A549 (cell line): ENCODE data around the gene FBXO24. TPM values are rescaled to one million over a fixed set of nuclear protein-coding genes. Genes with fewer than 3 reads are reported as not detected.

Source experiments
- ATAC-seq, 2 experiments: fragments of 200-7000 bp in 1 of 2; fragments of >200 bp in 1 of 2; cut with Nextera tagmentation in 1 of 2; cut with Tn5 transposase in 1 of 2; 3 replicates each; pipeline versions ENCODE4 v1.8.0 to v1.9.1; 2018 to 2020; ENCODE audit warnings: mild to moderate bottlenecking in 1 of 2, moderate library complexity in 1 of 2
- CTCF ChIA-PET: fragments of 300-600 bp; sonication (Branson Sonifier 250); formaldehyde crosslinking; extraction: SDS; loops from one replicate; lab custom pipeline; 2021; ENCODE audit warnings: antibody characterized with exemption, inconsistent platforms; lab: Yijun Ruan, JAX
- POLR2A ChIA-PET: fragments of 350-600 bp; formaldehyde crosslinking; extraction: SDS; loops from one replicate; lab custom pipeline; 2021; ENCODE audit warnings: antibody characterized with exemption, inconsistent platforms; lab: Yijun Ruan, JAX
- DNase-seq, 2 experiments: peaks; one replicate each; pipeline versions ENCODE4 v3.0.0 to v3.0.0-alpha.2; 2011 to 2016; ENCODE audit warnings: low read depth in 1 of 2, low spot score in 1 of 2
- FAIRE-seq: peaks from 2 replicates; lab custom pipeline; 2011; peaks lifted over from hg19 to GRCh38; lab: Jason Lieb, UNC
- H3K27ac ChIP-seq, 2 experiments: fragments of >200 bp; sonication (Bioruptor Twin); formaldehyde crosslinking; 3 replicates each; pipeline ENCODE4 v1.5.1; 2016 to 2017
- H3K4me1 ChIP-seq: fragments of >200 bp; sonication (Bioruptor Twin); formaldehyde crosslinking; 3 replicates; pipeline ENCODE4 v1.6.1; 2016
- H3K4me2 ChIP-seq: fragments of >200 bp; sonication (Bioruptor Twin); formaldehyde crosslinking; 3 replicates; pipeline ENCODE4 v1.6.1; 2016
- H3K4me3 ChIP-seq: fragments of >200 bp; sonication (Bioruptor Twin); formaldehyde crosslinking; 3 replicates; pipeline ENCODE4 v1.5.1; 2016
- H3K9me3 ChIP-seq: fragments of >200 bp; sonication (Bioruptor Twin); formaldehyde crosslinking; 3 replicates; pipeline ENCODE4 v1.6.1; 2016
- BHLHE40 ChIP-seq: IDR thresholded peaks from 2 replicates; pipeline ENCODE4 v1.6.1; 2012; ENCODE audit warnings: low read depth, low read length, inconsistent platforms
- CBX2 ChIP-seq: fragments of 200-600 bp; sonication (generic); IDR thresholded peaks from 2 replicates; pipeline ENCODE4 v1.6.1; 2016; ENCODE audit warnings: low read depth, mild to moderate bottlenecking, borderline replicate concordance
- CEBPB ChIP-seq, 2 experiments: fragments of >200 bp in 1 of 2; sonication (Bioruptor Twin) in 1 of 2; formaldehyde crosslinking in 1 of 2; IDR thresholded peaks; 2 replicates each; pipeline ENCODE4 v1.6.1; 2012 to 2016
- CHD2 ChIP-seq: fragments of 150-350 bp; IDR thresholded peaks from 2 replicates; pipeline ENCODE4 v1.6.1; 2014; ENCODE audit warnings: low read length; ENCODE audit not compliant: partially characterized antibody
- CHD4 ChIP-seq: fragments of 200-600 bp; sonication (generic); IDR thresholded peaks from 2 replicates; pipeline ENCODE4 v1.6.1; 2016; ENCODE audit warnings: antibody characterized with exemption, mild to moderate bottlenecking, borderline replicate concordance
- EP300 ChIP-seq, 2 experiments: fragments of >200 bp; sonication (Bioruptor Twin); formaldehyde crosslinking; IDR thresholded peaks; 2 replicates in 1 of 2; 3 replicates in 1 of 2; pipeline ENCODE4 v1.6.1; 2016 to 2017
- FOXS1 ChIP-seq: fragments of 250-450 bp; sonication (Bioruptor Pico); IDR thresholded peaks from 2 replicates; pipeline ENCODE4 v1.5.0; 2020; ENCODE audit warnings: mild to moderate bottlenecking, moderate library complexity
- GATA3 ChIP-seq: IDR thresholded peaks from 2 replicates; pipeline ENCODE4 v1.6.1; 2012; ENCODE audit warnings: borderline replicate concordance
- HEYL ChIP-seq: fragments of 250-450 bp; sonication (Bioruptor Pico); IDR thresholded peaks from 2 replicates; pipeline ENCODE4 v1.8.0; 2021; ENCODE audit warnings: mild to moderate bottlenecking, moderate library complexity
- HOXB13 ChIP-seq: fragments of 250-450 bp; sonication (Bioruptor Pico); IDR thresholded peaks from 2 replicates; pipeline ENCODE4 v1.5.0; 2020; ENCODE audit warnings: low read depth, mild to moderate bottlenecking, moderate library complexity
- JUN ChIP-seq, 2 experiments: fragments of >200 bp; sonication (Bioruptor Twin); formaldehyde crosslinking; IDR thresholded peaks; 2 replicates in 1 of 2; 3 replicates in 1 of 2; pipeline ENCODE4 v1.6.1; 2016 to 2017
- KDM5A ChIP-seq: fragments of 200-600 bp; sonication (generic); IDR thresholded peaks from 2 replicates; pipeline ENCODE4 v1.6.1; 2016; ENCODE audit warnings: antibody characterized with exemption, mild to moderate bottlenecking
- MAZ ChIP-seq: fragments of 150-350 bp; IDR thresholded peaks from 2 replicates; pipeline ENCODE4 v1.6.1; 2014; ENCODE audit warnings: antibody characterized with exemption, low read depth, low read length, borderline replicate concordance
- PHF8 ChIP-seq: fragments of 200-600 bp; sonication (generic); IDR thresholded peaks from 2 replicates; pipeline ENCODE4 v1.6.1; 2016; ENCODE audit warnings: low read depth, mild to moderate bottlenecking, antibody characterized with exemption, moderate library complexity, borderline replicate concordance
- RAD21 ChIP-seq, 2 experiments: fragments of >200 bp in 1 of 2; sonication (Bioruptor Twin) in 1 of 2; formaldehyde crosslinking in 1 of 2; IDR thresholded peaks in 1 of 2; conservative IDR thresholded peaks in 1 of 2; 2 replicates in 1 of 2; 3 replicates in 1 of 2; pipeline ENCODE4 v1.6.1; 2012 to 2018; ENCODE audit warnings: inconsistent platforms in 1 of 2
- RARB ChIP-seq: fragments of 250-450 bp; sonication (Bioruptor Pico); IDR thresholded peaks from 2 replicates; pipeline ENCODE4 v1.8.0; 2021; ENCODE audit warnings: mild to moderate bottlenecking, moderate library complexity
- RCOR1 ChIP-seq: fragments of 150-350 bp; IDR thresholded peaks from 2 replicates; pipeline ENCODE4 v1.6.1; 2014; ENCODE audit warnings: antibody characterized with exemption, low read length, low read depth
- RNF2 ChIP-seq: fragments of 200-600 bp; sonication (generic); IDR thresholded peaks from 2 replicates; pipeline ENCODE4 v1.6.1; 2016; ENCODE audit warnings: low read depth, mild to moderate bottlenecking, antibody characterized with exemption, moderate library complexity, borderline replicate concordance
- SMC3 ChIP-seq: fragments of >200 bp; sonication (Bioruptor Twin); formaldehyde crosslinking; IDR thresholded peaks from 3 replicates; pipeline ENCODE4 v1.6.1; 2018; ENCODE audit warnings: inconsistent platforms
- TP53 ChIP-seq: fragments of 250-450 bp; sonication (Bioruptor Pico); IDR thresholded peaks from 2 replicates; pipeline ENCODE4 v1.5.0; 2021; ENCODE audit warnings: mild to moderate bottlenecking, moderate library complexity
- ZNF302 ChIP-seq: fragments of 250-450 bp; sonication (Bioruptor Pico); IDR thresholded peaks from 2 replicates; pipeline ENCODE4 v1.9.0; 2021; ENCODE audit warnings: inconsistent platforms, mild to moderate bottlenecking, moderate library complexity
- ZSCAN20 ChIP-seq: fragments of 250-450 bp; sonication (Bioruptor Pico); IDR thresholded peaks from 2 replicates; pipeline ENCODE4 v1.8.0; 2022; ENCODE audit warnings: mild to moderate bottlenecking, moderate library complexity
- WGBS: methylation state at CpG from one replicate; pipeline ENCODE4 v1.1.6; 2017; ENCODE audit errors: missing lambda C conversion rate; 5-methylcytosine and 5-hydroxymethylcytosine counted together
- polyA plus RNA-seq, 4 experiments: library from polyadenylated mRNA; depleted of rRNA in 3 of 4; stranded (reverse); fragments of >200 nt; fragmentation: RNase III in 1 of 4; extraction: RNeasy Plus Mini Kit Qiagen cat#74134 plus additional on column Dnase treatment in 1 of 4; gene quantifications; 2 replicates in 3 of 4; 3 replicates in 1 of 4; pipeline ENCODE4 v1.2.3, GENCODE V29; 2011 to 2017
- TF ChIP-seq, protein P1 (sequence below): fragments of >200 bp; sonication (Bioruptor Twin); formaldehyde crosslinking; IDR thresholded peaks from 3 replicates; pipeline ENCODE4 v1.5.1; 2016
- TF ChIP-seq, protein P2 (sequence below): fragments of 250-450 bp; sonication (Bioruptor Pico); IDR thresholded peaks from 2 replicates; pipeline ENCODE4 v1.5.0; 2021; ENCODE audit warnings: mild to moderate bottlenecking, moderate library complexity, borderline replicate concordance
- TF ChIP-seq, protein P3 (sequence below): fragments of >200 bp; sonication (Bioruptor Twin); formaldehyde crosslinking; IDR thresholded peaks from 3 replicates; pipeline ENCODE4 v1.6.1; 2016

The FBXO24 gene
- polyA plus RNA-seq, 2 of the 4 experiments (the other 2 are of a cell fraction): 0.19 to 0.52 TPM

DNA sequence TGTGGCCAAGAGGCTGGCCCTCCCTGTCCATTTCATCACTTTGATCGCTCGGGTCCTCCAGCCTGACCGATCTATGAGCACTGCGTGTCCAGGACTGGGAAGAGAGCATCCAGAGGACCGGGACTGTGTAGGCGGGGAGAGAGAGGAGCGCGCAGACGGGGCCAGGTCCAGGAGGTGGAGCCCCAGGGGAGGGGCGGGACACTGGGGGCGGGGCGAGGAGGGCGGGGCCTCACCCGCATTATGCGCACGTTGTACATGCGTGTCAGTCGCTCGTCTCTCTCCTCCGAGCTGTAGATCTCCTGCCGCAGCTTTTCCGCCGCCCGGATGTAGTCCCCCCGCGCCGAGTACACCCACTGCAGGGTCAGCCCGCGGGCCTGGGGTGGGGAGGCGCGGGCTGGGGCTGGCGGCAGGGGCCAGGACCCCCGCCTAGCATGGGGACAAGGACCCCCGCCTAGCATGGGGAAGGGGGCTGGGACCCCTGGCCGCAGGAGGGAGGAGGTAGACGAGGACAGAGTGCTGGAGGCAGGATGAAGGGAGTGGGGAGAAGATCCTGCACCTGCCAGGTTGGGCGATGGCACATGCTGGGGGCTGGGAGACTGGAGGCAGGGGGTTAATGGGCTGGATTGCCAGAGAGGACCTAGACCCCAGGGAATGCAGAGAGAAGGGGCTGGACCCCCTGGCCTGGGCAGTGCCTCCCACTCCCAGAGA is 40.6 kb downstream of the FBXO24 start (continued):
- TF ChIP-seq ZNF302 (CRISPR knock-in tag) (no peak), TP53 (no peak), RNF2 (0 out of 2 replicates have a peak, but pooled peaks have one; percentile 52), JUN (IDR thresholded peaks at IDR 0.05) (peak in 1 of 2 experiments; percentile 14; a peak in 1 of 5 replicates), CEBPB (IDR thresholded peaks at IDR 0.05) (no peak), FOXS1 (CRISPR knock-in tag) (no peak), BHLHE40 (no peak), MAZ (no peak), HOXB13 (CRISPR knock-in tag) (no peak), RCOR1 (no peak), CBX2 (no peak), KDM5A (no peak)

DNA sequence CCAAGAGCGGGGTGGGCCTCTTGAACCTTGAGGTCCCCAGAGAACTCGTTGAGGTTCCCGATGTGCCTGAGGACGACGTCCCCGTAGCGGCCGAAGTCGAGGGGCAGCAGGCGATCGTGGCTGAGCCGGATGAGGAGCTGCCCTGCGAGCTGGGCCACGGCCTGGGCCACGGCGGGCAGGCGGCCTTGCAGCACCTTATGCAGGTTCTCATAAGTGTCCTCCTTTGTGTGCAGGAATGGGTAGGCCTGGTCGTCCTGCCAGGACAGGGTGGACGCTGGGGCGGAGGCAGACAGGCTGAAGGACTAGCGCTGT is 41.1 kb downstream of the FBXO24 start:
- FAIRE-seq: no peak
- H3K27ac ChIP-seq: peak overlapping the region in 1 of 2 experiments; percentile 89; a peak in 3 of 6 replicates
- POLR2A ChIA-PET: interaction anchor here (0.6 to 2.2 kb wide), 4 partner anchors 10 to 198 kb away, joined by 3 to 10 read pairs (median 4); partner anchors contain the start of genes MOSPD3 and ZCWPW1

DNA sequence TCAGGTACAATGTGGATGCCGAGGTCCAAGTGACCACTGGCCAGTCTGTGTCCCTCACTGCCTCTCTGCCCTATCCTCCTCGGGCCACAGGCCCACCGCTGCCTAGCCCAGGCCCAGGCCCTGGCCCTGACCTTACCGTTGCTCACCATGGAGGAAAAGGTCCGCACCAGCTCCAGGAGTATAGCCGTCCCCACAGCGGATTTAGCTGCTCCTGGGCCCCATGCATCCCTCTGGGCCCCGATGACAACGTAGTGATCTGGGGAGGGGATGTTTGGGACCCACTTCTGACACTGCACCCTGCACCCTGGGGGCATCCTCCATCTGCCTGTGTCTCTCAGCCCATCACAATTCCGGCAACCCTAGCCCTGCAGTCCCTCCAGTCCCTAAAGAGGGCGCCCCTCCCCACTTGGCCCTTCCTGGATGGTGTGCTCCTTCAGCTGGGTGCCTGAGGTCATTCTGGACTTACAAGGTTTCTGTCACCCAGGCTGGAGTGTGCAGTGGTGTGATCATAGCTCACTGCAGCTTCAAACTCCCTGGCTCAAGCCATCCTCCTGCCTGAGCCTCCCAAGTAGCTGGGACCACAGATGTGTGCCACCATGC is 43.1 kb downstream of the FBXO24 start:
- H3K4me2 ChIP-seq: no peak overlapping the region
- DNase-seq: peak; percentile 72 to 75
- ATAC-seq: peak; percentile 15 to 42; a peak in 3 of 6 replicates
- no peak overlapping the region for H3K4me3 ChIP-seq
- no peak for TF ChIP-seq SMC3
- no peak for TF ChIP-seq BHLHE40
- TF ChIP-seq RARB: no peak
- TF ChIP-seq RAD21 (conservative IDR thresholded peaks at IDR 0.05 in 1 of 2, IDR thresholded peaks at IDR 0.05 in 1 of 2): peak in 1 of 2 experiments; percentile 25; a peak in 1 of 5 replicates
- TF ChIP-seq, protein P1, sequence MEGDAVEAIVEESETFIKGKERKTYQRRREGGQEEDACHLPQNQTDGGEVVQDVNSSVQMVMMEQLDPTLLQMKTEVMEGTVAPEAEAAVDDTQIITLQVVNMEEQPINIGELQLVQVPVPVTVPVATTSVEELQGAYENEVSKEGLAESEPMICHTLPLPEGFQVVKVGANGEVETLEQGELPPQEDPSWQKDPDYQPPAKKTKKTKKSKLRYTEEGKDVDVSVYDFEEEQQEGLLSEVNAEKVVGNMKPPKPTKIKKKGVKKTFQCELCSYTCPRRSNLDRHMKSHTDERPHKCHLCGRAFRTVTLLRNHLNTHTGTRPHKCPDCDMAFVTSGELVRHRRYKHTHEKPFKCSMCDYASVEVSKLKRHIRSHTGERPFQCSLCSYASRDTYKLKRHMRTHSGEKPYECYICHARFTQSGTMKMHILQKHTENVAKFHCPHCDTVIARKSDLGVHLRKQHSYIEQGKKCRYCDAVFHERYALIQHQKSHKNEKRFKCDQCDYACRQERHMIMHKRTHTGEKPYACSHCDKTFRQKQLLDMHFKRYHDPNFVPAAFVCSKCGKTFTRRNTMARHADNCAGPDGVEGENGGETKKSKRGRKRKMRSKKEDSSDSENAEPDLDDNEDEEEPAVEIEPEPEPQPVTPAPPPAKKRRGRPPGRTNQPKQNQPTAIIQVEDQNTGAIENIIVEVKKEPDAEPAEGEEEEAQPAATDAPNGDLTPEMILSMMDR: peak; percentile 27; the same call in 1 of the 3 replicates
- no peak for TF ChIP-seq HOXB13 (CRISPR knock-in tag)
- TF ChIP-seq, protein P2, sequence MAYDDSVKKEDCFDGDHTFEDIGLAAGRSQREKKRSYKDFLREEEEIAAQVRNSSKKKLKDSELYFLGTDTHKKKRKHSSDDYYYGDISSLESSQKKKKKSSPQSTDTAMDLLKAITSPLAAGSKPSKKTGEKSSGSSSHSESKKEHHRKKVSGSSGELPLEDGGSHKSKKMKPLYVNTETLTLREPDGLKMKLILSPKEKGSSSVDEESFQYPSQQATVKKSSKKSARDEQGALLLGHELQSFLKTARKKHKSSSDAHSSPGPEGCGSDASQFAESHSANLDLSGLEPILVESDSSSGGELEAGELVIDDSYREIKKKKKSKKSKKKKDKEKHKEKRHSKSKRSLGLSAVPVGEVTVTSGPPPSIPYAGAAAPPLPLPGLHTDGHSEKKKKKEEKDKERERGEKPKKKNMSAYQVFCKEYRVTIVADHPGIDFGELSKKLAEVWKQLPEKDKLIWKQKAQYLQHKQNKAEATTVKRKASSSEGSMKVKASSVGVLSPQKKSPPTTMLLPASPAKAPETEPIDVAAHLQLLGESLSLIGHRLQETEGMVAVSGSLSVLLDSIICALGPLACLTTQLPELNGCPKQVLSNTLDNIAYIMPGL: no peak
- no peak for TF ChIP-seq CHD4
- TF ChIP-seq CBX2: no peak
- TF ChIP-seq, all 56 proteins: peak for 2
- FAIRE-seq: no peak
- ChIA-PET POLR2A (interaction anchor here (0.7 to 1.5 kb wide), 3 partner anchors 11 to 45 kb away, joined by 3 read pairs; partner anchors contain the start of genes FBXO24 and LRCH4), CTCF (interaction anchor here (0.7 to 8.5 kb wide), 13 partner anchors 8 to 223 kb away, joined by 3 to 142 read pairs (median 6); partner anchors contain the start of genes GIGYF1, MOSPD3, POP7 and SLC12A9)
- Histone ChIP-seq H3K9me3 (no peaks in the 10 kb centered on the region), H3K27ac (no peak overlapping the region), H3K4me1 (0 out of 3 replicates have a peak, but pooled peaks cover 7% of the 10 kb centered on the region)
- 76% methylated on average over 11 of the region's 11 CpGs for WGBS

More for the DNA sequence above, 41.1 kb downstream of the FBXO24 start:
- Histone ChIP-seq H3K9me3 (no peaks in the 10 kb centered on the region), H3K4me2 (peak overlapping the region; percentile 90; the same call in 2 of the 3 replicates)
- CTCF ChIA-PET: interaction anchor here (7.9 kb wide), 1 partner anchor 13 kb away, joined by 69 read pairs; the partner anchor contains the start of gene MOSPD3
- no peak for DNase-seq
- no peak for TF ChIP-seq EP300 (IDR thresholded peaks at IDR 0.05)
- TF ChIP-seq, protein P3, sequence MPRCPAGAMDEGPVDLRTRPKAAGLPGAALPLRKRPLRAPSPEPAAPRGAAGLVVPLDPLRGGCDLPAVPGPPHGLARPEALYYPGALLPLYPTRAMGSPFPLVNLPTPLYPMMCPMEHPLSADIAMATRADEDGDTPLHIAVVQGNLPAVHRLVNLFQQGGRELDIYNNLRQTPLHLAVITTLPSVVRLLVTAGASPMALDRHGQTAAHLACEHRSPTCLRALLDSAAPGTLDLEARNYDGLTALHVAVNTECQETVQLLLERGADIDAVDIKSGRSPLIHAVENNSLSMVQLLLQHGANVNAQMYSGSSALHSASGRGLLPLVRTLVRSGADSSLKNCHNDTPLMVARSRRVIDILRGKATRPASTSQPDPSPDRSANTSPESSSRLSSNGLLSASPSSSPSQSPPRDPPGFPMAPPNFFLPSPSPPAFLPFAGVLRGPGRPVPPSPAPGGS: no peak
- TF ChIP-seq PHF8: no peak
- TF ChIP-seq TP53: no peak
- no peak for TF ChIP-seq GATA3
- no peak for TF ChIP-seq HEYL (CRISPR knock-in tag)
- TF ChIP-seq ZSCAN20: no peak
- TF ChIP-seq CHD2: no peak
- TF ChIP-seq, all 56 proteins: peak for 0
- ATAC-seq: no peak
- H3K4me3 ChIP-seq: no peak overlapping the region
- 95% methylated on average over 16 of the region's 21 CpGs for WGBS
- H3K4me1 ChIP-seq: 0 out of 3 replicates have a peak, but pooled peaks cover 4% of the 10 kb centered on the region
